Activated CD4-positive, alpha-beta T cell treated with anti-CD3 and anti-CD28 coated beads, Interleukin-2, Interleukin-4, amounts not matched to agents 100 ng/mL and 50 ng/mL, durations not matched to agents 16 hours and 8 hours (primary cell): ENCODE data around the gene SARDH.

Experiments used
- DNase-seq: peaks from one replicate; pipeline ENCODE4 v3.0.0-alpha.2; 2020; ENCODE audit warnings: low spot score

SARDH gene

DNA sequence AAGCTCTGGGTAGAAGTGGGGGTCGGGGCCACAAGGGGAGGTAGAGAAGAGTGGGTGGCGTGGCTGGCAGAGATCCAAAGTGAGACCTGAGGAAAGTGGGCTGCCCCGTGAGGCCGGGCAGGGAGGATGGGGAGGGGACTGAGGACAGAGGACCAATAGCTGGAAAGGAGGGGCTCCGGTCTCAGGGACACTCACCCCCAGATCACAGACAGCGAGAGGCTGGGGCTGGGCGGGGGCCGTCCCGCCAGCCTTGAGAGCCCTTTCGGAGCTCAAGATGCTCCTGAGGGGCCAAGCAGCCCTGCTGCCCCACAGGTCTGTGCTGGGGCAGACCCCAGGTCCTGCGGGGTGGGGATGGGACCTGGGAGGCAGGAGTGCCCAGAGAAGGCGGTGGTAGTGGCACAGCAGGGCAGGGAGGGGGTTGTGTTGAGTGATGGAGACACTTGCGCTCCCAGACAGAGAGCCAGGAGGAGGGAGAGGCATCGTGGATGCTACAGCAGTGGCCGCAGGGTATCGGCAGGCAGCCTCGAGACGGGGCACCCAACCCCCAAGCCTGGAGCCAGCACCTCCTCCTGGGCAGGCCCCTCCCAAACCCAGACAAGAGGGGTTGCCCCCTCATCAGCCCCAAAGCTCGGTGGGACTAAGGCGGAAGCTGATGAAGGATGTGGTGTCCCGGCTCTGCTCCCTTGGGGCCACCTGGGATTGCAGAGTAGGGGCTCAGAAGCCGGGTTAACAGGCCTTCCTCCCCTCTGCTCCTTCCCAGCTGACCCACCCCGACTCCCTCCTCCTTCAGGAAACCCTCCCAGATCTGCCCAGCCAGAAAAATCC is 3.4 kb downstream of the SARDH start:
- DNase-seq, result no peak

DNA sequence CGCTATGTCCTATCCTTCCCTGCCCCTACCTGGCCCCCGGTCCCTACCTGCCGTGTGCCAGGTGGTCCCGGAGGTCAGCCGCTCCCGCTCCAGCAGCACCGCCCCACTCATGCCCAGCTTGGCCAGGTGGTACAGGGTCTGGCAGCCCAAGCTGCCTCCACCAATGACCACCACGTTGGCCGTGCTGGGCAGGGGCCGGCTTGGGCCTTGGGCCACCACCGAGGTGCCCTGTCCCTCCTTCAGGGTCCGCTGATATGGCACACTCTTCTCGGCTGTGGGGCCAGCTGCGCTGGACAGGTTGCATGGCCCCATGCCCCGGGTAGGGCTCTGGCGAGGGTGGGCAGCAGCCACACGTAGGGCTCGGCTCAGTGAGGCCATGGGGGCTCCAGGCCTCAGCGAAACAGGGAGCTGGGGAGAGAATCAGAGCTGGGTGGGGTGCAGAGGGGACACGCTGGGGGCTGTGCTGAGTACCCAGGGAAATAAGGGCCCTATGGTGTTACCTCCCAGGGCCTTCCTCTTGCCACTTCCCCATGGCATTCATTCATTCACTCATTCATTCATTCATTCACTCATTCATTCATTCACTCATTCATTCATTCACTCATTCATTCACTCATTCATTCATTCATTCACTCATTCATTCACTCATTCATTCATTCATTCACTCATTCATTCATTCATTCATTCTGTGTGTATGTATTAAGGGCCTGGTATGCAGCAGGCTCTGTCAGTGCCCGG is 4.2 kb downstream of the SARDH start:
- DNase-seq, result no peak

DNA sequence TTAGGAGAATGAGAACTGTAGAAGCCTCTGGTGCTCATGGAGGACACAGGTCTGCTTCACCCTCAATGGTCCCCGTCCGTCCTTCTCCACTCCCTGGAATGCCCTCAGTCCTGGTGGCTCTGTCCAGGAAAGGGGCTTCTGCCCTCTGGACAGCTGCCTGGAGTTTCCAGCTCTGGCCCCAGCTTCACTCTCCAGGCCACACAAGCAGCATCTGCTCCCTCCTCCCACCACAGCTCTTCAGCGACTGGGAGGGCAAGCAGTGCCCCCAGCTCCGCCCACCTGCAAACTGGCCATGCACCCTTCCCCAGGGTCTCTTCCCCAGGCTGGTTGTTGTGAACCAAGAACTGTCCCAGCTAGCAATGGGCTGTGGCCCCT is 4.7 kb downstream of the SARDH start:
- no peak for DNase-seq

DNA sequence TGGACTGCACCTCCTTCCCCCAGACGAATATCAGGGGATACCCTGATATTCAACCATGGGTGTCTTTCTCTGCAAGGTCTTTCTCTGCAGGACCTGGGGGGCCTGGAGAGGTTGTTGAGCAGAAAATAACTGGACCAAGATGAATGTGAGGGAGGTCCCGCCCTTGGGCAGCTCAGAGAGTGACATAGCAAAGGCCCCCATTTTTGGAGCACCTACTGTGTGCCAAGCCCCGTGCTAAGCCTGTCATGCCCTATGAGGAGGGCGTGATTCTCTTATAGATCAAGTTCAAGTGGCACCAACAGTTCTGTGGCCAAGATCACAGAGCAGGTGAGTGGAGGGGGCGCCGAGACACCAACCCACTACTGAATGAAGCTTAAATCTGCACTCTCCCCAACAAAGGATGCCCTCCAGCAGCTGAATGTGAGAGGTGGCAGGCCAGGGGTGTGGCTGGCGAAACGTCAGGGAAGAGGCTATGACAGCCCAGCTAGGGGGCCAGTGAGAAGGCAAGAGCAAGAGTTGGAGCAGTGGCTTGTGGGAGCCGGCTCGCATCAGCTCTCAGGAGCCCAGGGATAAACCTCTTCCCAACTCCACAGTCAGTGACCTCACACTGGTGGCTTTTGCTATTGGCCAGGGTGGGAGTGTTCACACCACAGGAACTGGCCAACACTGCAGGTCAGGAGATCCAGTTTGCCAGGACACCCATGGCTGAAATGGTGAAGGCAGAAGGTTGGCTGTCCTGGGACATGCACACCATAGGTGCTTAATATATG is 5.3 kb downstream of the SARDH start:
- no peak for DNase-seq

GRCh38 chr9:133731876-133732638 is 6.1 kb downstream of the SARDH start:
- DNase-seq, result no peak

GRCh38 chr9:133730994-133731715 is 7.0 kb downstream of the SARDH start:
- no peak for DNase-seq

GRCh38 chr9:133729617-133730281 is 8.4 kb downstream of the SARDH start:
- DNase-seq, result no peak

DNA sequence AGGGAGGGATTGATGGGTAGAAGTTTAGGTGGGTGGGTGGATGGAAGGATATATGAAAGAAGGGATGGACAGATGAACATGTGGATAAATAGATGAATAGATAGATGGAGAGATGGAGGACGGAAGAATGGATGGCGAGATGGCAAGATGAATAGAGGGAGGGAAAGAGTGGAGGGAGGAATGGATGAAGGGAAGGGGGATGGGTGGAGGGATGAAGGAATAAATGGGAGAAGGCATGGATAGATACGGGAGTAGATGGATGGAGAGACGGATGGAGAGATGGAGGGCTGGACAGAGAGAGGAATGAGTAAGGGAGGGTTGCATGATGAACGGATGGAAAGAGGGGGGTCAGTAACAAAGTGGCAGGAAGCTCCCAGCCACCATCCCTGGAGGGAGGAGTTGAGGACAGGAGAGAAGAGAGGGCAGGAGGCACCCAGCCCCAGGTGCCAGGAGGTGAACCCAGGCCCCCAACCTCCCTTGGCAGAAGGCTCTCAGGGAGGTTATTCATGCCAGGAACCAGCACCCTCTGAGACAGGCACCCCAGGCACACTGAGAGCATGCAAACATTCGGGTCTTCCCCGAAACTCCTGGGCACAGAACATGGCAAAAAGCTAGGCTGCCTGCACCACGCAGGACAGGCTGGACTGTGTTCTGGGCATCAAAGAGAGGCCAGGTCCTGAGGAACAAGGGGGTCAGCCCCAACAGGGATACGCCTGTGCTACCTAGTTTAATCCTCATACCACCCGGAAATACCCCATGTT is 9.1 kb downstream of the SARDH start:
- no peak for DNase-seq

DNA sequence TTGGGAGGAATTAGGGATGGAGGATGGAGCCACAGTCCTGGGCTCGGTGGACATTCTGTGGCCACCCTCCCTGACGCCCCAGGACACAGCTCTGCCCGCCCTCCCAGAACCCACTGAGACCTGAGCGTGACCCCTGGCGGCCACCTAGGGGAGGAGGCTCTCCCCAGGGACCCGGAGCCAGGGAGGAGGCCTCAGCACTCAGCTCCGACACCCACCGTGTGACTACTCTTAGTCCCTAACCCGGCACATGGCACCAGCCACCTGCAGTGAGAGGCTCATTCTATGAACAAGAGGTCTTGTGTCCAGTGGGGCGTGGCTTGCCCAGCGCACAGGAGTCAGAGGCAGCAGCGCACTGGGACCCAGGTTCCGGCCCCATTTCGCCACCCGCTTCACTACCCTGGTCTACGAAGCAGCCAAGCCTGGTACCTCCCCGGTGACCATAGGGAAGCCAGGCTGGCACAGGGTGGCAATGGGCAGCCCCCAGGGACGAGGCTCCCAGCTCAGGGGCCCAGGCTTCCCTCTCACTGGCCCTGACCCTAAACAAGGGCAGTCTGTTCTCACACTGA is 10.2 kb downstream of the SARDH start:
- no peak for DNase-seq

- DNase-seq, result no peak
Measured at GRCh38 chr9:133727277-133727875, 10.8 kb downstream of the SARDH start.

DNA sequence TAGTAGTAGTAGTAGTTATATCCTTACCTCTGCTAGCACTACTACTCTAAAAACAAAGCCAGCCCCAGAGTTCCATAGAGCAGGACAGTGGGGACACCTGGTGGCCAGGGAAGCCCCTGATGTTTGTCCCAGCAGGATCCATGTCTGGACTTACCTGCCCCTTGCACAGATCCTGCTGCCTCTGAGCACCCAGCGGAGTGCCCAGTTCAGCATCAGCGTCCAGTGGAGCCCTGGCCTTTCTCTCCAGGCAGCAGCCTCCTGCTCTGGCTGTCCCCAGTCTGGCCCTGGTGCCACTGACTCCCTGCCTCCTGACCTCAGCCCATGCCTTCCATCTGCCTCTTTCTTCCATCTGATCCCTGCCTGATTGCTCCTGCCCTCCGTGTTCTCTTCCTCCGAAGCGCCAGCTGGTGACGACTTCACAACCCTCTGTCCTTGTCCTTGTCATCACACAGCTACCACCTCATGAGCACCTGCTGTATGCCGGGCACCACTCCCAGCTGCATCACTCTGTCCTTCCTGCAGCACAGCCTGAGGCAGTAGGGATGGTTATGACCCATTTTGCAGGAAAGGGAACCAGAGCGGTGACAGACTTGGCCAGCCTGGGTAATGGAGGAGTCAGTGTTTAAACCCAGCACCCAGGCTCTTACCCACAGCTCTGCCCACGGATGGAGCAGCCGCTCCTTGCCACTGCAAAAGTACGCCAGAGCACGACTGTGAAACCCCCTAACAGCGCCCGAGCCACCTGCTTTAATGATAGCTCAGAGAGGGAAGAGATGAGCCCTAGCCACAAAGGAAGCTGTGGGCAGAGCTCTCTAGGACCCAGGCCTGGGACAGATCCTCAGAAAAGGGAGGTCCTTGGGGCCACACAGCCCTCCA is 11.5 kb downstream of the SARDH start:
- no peak for DNase-seq

GRCh38 chr9:133725886-133726285 is 12.3 kb downstream of the SARDH start:
- no peak for DNase-seq

- no peak for DNase-seq
Measured at GRCh38 chr9:133718563-133719315, 19.4 kb downstream of the SARDH start.

- DNase-seq, result no peak
Measured at GRCh38 chr9:133717113-133718031, 20.8 kb downstream of the SARDH start.

DNA sequence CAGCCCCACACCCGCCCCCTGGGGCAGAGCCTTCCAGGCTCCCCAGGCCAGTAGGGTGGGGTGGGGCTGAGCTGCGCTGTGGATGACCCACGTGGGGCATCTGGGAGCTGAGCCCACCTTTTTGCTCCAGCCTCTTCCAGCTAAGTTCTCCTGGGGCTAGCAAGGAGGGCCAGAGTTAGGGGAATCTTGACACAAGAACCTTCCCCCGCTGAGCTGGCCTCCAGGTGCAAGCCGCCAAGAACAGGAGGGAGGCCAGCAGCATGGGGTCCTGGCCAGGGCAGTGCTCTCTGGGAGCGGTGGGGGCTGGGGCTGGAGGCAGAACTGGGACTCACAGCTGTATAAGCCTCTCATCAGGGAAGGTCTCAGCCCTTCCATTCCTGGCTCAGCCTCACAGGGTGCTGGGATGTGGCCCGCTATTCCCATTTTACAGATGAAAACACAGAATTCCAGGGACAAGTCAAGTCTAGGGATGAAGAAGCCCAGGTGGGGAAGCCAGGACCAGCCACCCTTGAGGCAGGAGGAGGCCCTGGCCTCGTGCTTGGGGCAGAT is 21.5 kb downstream of the SARDH start:
- no peak for DNase-seq
